Measurements from ENCODE around the gene MSI2.

GRCh38 chr17:57211543-57211942 is 44.8 kb upstream of the MSI2 start:
- TF ChIP-seq EZH2phosphoT487 (conservative IDR thresholded peaks at IDR 0.05; ENCODE audit: low read length): no peak
- no peak for TF ChIP-seq CTCF (IDR thresholded peaks at IDR 0.05; ENCODE audit: insufficient read depth, low read length, poor library complexity, severe bottlenecking)

Measured in SU-DHL-6 (cell line).